Naive thymus-derived CD4-positive, alpha-beta T cell (primary cell): ENCODE data around the gene VWF. TPM values are rescaled to one million over a fixed set of nuclear protein-coding genes. Genes with fewer than 3 reads are reported as not detected.

Experiments used
- ATAC-seq: fragments of 150-1000 bp; cut with Tn5 transposase; 2 replicates; pipeline ENCODE4 v1.10.0; 2021; ENCODE audit warnings: mild to moderate bottlenecking, moderate library complexity
- CTCF ChIA-PET: fragments of 350-600 bp; sonication (Branson Sonifier 250); formaldehyde crosslinking; loops from one replicate; lab custom pipeline; 2021; ENCODE audit warnings: antibody characterized with exemption; lab: Charles Lee
- POLR2A ChIA-PET: fragments of 350-600 bp; sonication (Branson Sonifier 250); formaldehyde crosslinking; loops from one replicate; lab custom pipeline; 2021; ENCODE audit warnings: antibody characterized with exemption, inconsistent platforms; lab: Charles Lee
- DNase-seq, 9 donors: peaks; one replicate each; pipeline versions ENCODE4 v3.0.0 to v3.0.0-alpha.2; 2020 to 2022; ENCODE audit warnings: mixed read lengths in 1 of 9
- H3K27ac ChIP-seq: one replicate; pipeline ENCODE4 v1.7.0; 2013; ENCODE audit warnings: mild to moderate bottlenecking, low read depth, low read length, moderate library complexity
- H3K27me3 ChIP-seq, 2 donors: one replicate each; pipeline ENCODE4 v1.7.0; 2013; ENCODE audit warnings: low read length in 2 of 2, mild to moderate bottlenecking in 2 of 2, moderate library complexity in 2 of 2; ENCODE audit not compliant: control insufficient read depth in 2 of 2, insufficient read depth in 2 of 2
- H3K36me3 ChIP-seq, 3 experiments: 1 replicate in 2 of 3; 2 replicates in 1 of 3; pipeline ENCODE4 v1.7.0; 2013; ENCODE audit warnings: low read length in 3 of 3, mild to moderate bottlenecking in 3 of 3, moderate library complexity in 1 of 3; ENCODE audit not compliant: insufficient read depth in 3 of 3, control insufficient read depth in 2 of 3
- H3K4me1 ChIP-seq, 2 donors: one replicate each; pipeline ENCODE4 v1.7.0; 2013; ENCODE audit warnings: low read length in 2 of 2, mild to moderate bottlenecking in 2 of 2, moderate library complexity in 1 of 2; ENCODE audit not compliant: control insufficient read depth in 2 of 2, insufficient read depth in 2 of 2
- H3K4me3 ChIP-seq: 2 replicates; pipeline ENCODE4 v1.7.0; 2013; ENCODE audit warnings: mild to moderate bottlenecking, low read length
- H3K9me3 ChIP-seq, 3 experiments: 1 replicate in 2 of 3; 2 replicates in 1 of 3; pipeline ENCODE4 v1.7.0; 2013; ENCODE audit warnings: low read length in 3 of 3; ENCODE audit not compliant: control insufficient read depth in 2 of 3
- H3K27ac Mint-ChIP-seq, 9 donors: one replicate each; pipeline ENCODE4 v1.8.0; 2020 to 2022; ENCODE audit warnings: mixed read lengths in 9 of 9, mild to moderate bottlenecking in 8 of 9, moderate library complexity in 5 of 9, inconsistent platforms in 2 of 9
- H3K27me3 Mint-ChIP-seq, 5 donors: one replicate each; pipeline ENCODE4 v1.8.0; 2021 to 2022; ENCODE audit warnings: mixed read lengths in 5 of 5, mild to moderate bottlenecking in 1 of 5
- H3K36me3 Mint-ChIP-seq, 5 donors: one replicate each; pipeline ENCODE4 v1.8.0; 2020 to 2022; ENCODE audit warnings: mixed read lengths in 5 of 5, mild to moderate bottlenecking in 3 of 5, inconsistent platforms in 1 of 5
- H3K4me1 Mint-ChIP-seq, 7 donors: one replicate each; pipeline ENCODE4 v1.8.0; 2020 to 2022; ENCODE audit warnings: mixed read lengths in 7 of 7, mild to moderate bottlenecking in 3 of 7, inconsistent platforms in 1 of 7
- H3K4me3 Mint-ChIP-seq, 10 donors: one replicate each; pipeline ENCODE4 v1.8.0; 2020 to 2022; ENCODE audit warnings: mild to moderate bottlenecking in 10 of 10, mixed read lengths in 10 of 10, moderate library complexity in 6 of 10, inconsistent platforms in 2 of 10
- H3K9me3 Mint-ChIP-seq, 11 donors: one replicate each; pipeline ENCODE4 v1.8.0; 2020 to 2022; ENCODE audit warnings: mixed read lengths in 11 of 11, mild to moderate bottlenecking in 4 of 11, inconsistent platforms in 1 of 11, moderate library complexity in 1 of 11
- intact Hi-C, 2 donors: fragments of 100-400 bp; cut with micrococcal nuclease; formaldehyde crosslinking; loops; one replicate each; pipeline ENCODE4 v1.15.1; 2023
- polyA plus RNA-seq, 2 donors: library from polyadenylated mRNA; unstranded; fragments of 300-500 nt; fragmentation: Illumina TruSeq; gene quantifications; one replicate each; pipeline ENCODE4 v1.2.3, GENCODE V29; 2021
- total RNA-seq, 6 experiments: library from RNA in 5 of 6; stranded (reverse) in 5 of 6; gene quantifications; 1 replicate in 5 of 6; 2 replicates in 1 of 6; pipeline ENCODE4 v1.2.3 and lab custom pipeline; 2021 to 2026

The VWF gene
- total and polyA plus RNA-seq, 7 experiments from 2014 or later = 0.21 to 0.34 (median 0.32) TPM; not detected in 4

- no peak for ATAC-seq
- Histone ChIP-seq H3K4me1 (peaks cover 12 to 29% of the 10 kb centered on the region in 2 donors), H3K36me3 (no peaks in the 10 kb centered on the region), H3K4me3 (no peak overlapping the region), H3K27me3 (no peaks in the 10 kb centered on the region), H3K27ac (no peak overlapping the region), H3K9me3 (no peaks in the 10 kb centered on the region)
- Mint-ChIP-seq H3K27me3 (peaks cover 0 to 30% (median 5%) of the 10 kb centered on the region in 5 donors), H3K4me3 (no peak overlapping the region), H3K36me3 (no peaks in the 10 kb centered on the region), H3K4me1 (peaks cover 31 to 41% (median 39%) of the 10 kb centered on the region in 7 donors), H3K9me3 (no peaks in the 10 kb centered on the region), H3K27ac (peak overlapping the region in 2 of 9 donors; percentile 27 to 34)
- POLR2A ChIA-PET = interaction anchor here (0.6 to 0.9 kb wide), 2 partner anchors 204 to 1120 kb away, joined by 3 to 4 read pairs; no protein-coding TSS in a partner anchor
- DNase-seq = no peak
- CTCF ChIA-PET = interaction anchor here (1.7 to 2.5 kb wide), 2 partner anchors 206 to 210 kb away, joined by 8 to 9 read pairs; no protein-coding TSS in a partner anchor
- intact Hi-C loops = loop anchor here in 1 of 2 donors (10.0 kb wide), 1 partner anchor 91 kb away; no protein-coding TSS in a partner anchor
These were observed 51.0 kb downstream of the VWF start for GRCh38 chr12:6073426-6073825.

GRCh38 chr12:6072302-6072752 lies 52.1 kb downstream of the VWF start:
- Mint-ChIP-seq H3K4me3 (no peak overlapping the region), H3K36me3 (no peaks in the 10 kb centered on the region), H3K9me3 (peaks cover 0 to 2% (median 0%) of the 10 kb centered on the region in 11 donors), H3K4me1 (peaks cover 34 to 41% (median 39%) of the 10 kb centered on the region in 7 donors), H3K27me3 (peaks cover 0 to 30% (median 5%) of the 10 kb centered on the region in 5 donors), H3K27ac (no peak overlapping the region)
- Histone ChIP-seq H3K27me3 (no peaks in the 10 kb centered on the region), H3K36me3 (no peaks in the 10 kb centered on the region), H3K4me3 (no peak overlapping the region), H3K27ac (no peak overlapping the region), H3K9me3 (no peaks in the 10 kb centered on the region), H3K4me1 (peaks cover 12 to 29% of the 10 kb centered on the region in 2 donors)
- POLR2A ChIA-PET = interaction anchor here (0.9 kb wide), 1 partner anchor 206 kb away, joined by 4 read pairs; no protein-coding TSS in a partner anchor
- DNase-seq (no peak), ATAC-seq (no peak)
- intact Hi-C loops = loop anchor here in 1 of 2 donors (10.0 kb wide), 1 partner anchor 92 kb away; no protein-coding TSS in a partner anchor
- CTCF ChIA-PET = interaction anchor here (0.6 to 2.5 kb wide), 5 partner anchors 14 to 1370 kb away, joined by 3 to 9 read pairs (median 8); no protein-coding TSS in a partner anchor

- intact Hi-C loops = loop anchor here in 1 of 2 donors (10.0 kb wide), 1 partner anchor 93 kb away; no protein-coding TSS in a partner anchor
- H3K27ac Mint-ChIP-seq = no peak overlapping the region
These were observed 52.9 kb downstream of the VWF start for GRCh38 chr12:6071589-6071988.

GRCh38 chr12:6070472-6071257 lies 53.8 kb downstream of the VWF start:
- H3K36me3 Mint-ChIP-seq = no peaks in the 10 kb centered on the region
- POLR2A ChIA-PET = no interaction called here
- H3K27me3 Mint-ChIP-seq = peaks cover 0 to 21% (median 4%) of the 10 kb centered on the region in 5 donors

More at GRCh38 chr12:6071589-6071988, 52.9 kb downstream of the VWF start:
- Histone ChIP-seq H3K9me3 (no peaks in the 10 kb centered on the region), H3K4me3 (no peak overlapping the region), H3K36me3 (no peaks in the 10 kb centered on the region), H3K4me1 (peaks cover 12 to 29% of the 10 kb centered on the region in 2 donors), H3K27ac (no peak overlapping the region), H3K27me3 (no peaks in the 10 kb centered on the region)
- POLR2A ChIA-PET = no interaction called here
- no peaks in the 10 kb centered on the region for H3K36me3 Mint-ChIP-seq
- CTCF ChIA-PET = no interaction called here
- ATAC-seq (no peak), DNase-seq (no peak)
- no peak overlapping the region for H3K4me3 Mint-ChIP-seq
- peaks cover 0 to 30% (median 5%) of the 10 kb centered on the region in 5 donors for H3K27me3 Mint-ChIP-seq
- H3K9me3 Mint-ChIP-seq = peaks cover 0 to 2% (median 0%) of the 10 kb centered on the region in 11 donors
- H3K4me1 Mint-ChIP-seq = peaks cover 34 to 41% (median 39%) of the 10 kb centered on the region in 7 donors

GRCh38 chr12:6069437-6070093 lies 54.9 kb downstream of the VWF start:
- H3K4me1 ChIP-seq = peaks cover 3 to 16% of the 10 kb centered on the region in 2 donors
- Mint-ChIP-seq H3K4me1 (peaks cover 18 to 24% (median 21%) of the 10 kb centered on the region in 7 donors), H3K27me3 (peaks cover 0 to 11% (median 2%) of the 10 kb centered on the region in 5 donors), H3K9me3 (peaks cover 0 to 2% (median 0%) of the 10 kb centered on the region in 11 donors), H3K27ac (peak overlapping the region in 2 of 9 donors; percentile 2 to 50), H3K4me3 (peak overlapping the region in 7 of 10 donors; percentile 2 to 75 (median 13)), H3K36me3 (no peaks in the 10 kb centered on the region)
- peak; percentile 36 for ATAC-seq
- no peaks in the 10 kb centered on the region for H3K36me3 ChIP-seq
- no peak overlapping the region for H3K4me3 ChIP-seq
- no peaks in the 10 kb centered on the region for H3K27me3 ChIP-seq
- ChIA-PET POLR2A (no interaction called here), CTCF (interaction anchor here (0.8 to 4.5 kb wide), 4 partner anchors 10 to 215 kb away, joined by 3 to 23 read pairs (median 3); no protein-coding TSS in a partner anchor)
- no peaks in the 10 kb centered on the region for H3K9me3 ChIP-seq
- intact Hi-C loops = loop anchor here in 1 of 2 donors (1.0 to 10.0 kb wide), 2 partner anchors 95 to 209 kb away; no protein-coding TSS in a partner anchor
- no peak overlapping the region for H3K27ac ChIP-seq
- peak in 6 of 9 donors; percentile 19 to 50 (median 35) for DNase-seq

More at GRCh38 chr12:6070472-6071257, 53.8 kb downstream of the VWF start:
- H3K27me3 ChIP-seq = no peaks in the 10 kb centered on the region
- DNase-seq (no peak), ATAC-seq (no peak)
- intact Hi-C loops = loop anchor here in 1 of 2 donors (10.0 kb wide), 1 partner anchor 94 kb away; no protein-coding TSS in a partner anchor
- no peaks in the 10 kb centered on the region for H3K36me3 ChIP-seq
- H3K9me3 ChIP-seq = no peaks in the 10 kb centered on the region
- Mint-ChIP-seq H3K9me3 (peaks cover 0 to 2% (median 0%) of the 10 kb centered on the region in 11 donors), H3K4me1 (peaks cover 29 to 35% (median 32%) of the 10 kb centered on the region in 7 donors), H3K27ac (peak overlapping the region in 2 of 9 donors; percentile 9 to 41), H3K4me3 (no peak overlapping the region)
- H3K4me3 ChIP-seq = no peak overlapping the region
- CTCF ChIA-PET = interaction anchor here (0.8 to 4.5 kb wide), 4 partner anchors 11 to 214 kb away, joined by 3 to 23 read pairs (median 3); no protein-coding TSS in a partner anchor
- peaks cover 10 to 25% of the 10 kb centered on the region in 2 donors for H3K4me1 ChIP-seq
- no peak overlapping the region for H3K27ac ChIP-seq
